SK-N-SH (cell line): ENCODE measurements around the gene AGXT. TPM values are rescaled to one million over a fixed set of nuclear protein-coding genes. Genes with fewer than 3 reads are reported as not detected.

Experiments used
- CTCF ChIA-PET: fragments of 300-600, 350-600 bp; formaldehyde crosslinking; extraction: SDS; loops from one replicate; lab custom pipeline; 2021; lab: Yijun Ruan, JAX
- POLR2A ChIA-PET: fragments of 350-600 bp; sonication (Branson Sonifier 250); formaldehyde crosslinking; extraction: SDS; loops from one replicate; lab custom pipeline; 2020; ENCODE audit warnings: antibody characterized with exemption, inconsistent platforms; lab: Yijun Ruan, JAX
- DNase-seq: peaks from one replicate; pipeline ENCODE4 v3.0.0; 2012
- H2AFZ ChIP-seq: fragments of 200-600 bp; sonication (generic); 2 replicates; pipeline ENCODE4 v1.8.1; 2016; ENCODE audit warnings: antibody characterized with exemption, mild to moderate bottlenecking, low read depth
- H3F3A ChIP-seq: fragments of 200-600 bp; sonication (generic); replicated peaks from 2 replicates; pipeline ENCODE3; 2016; ENCODE audit warnings: antibody characterized with exemption, mild to moderate bottlenecking; ENCODE audit not compliant: insufficient read depth
- H3K27ac ChIP-seq, 2 experiments: fragments of 200-500 bp in 1 of 2; fragments of 200-600 bp in 1 of 2; sonication (Bioruptor generic) in 1 of 2; sonication (generic), shearing (Covaris generic) in 1 of 2; 2 replicates each; pipeline versions ENCODE4 v1.5.1 to v1.6.1; 2014 to 2016; ENCODE audit warnings: low read depth in 2 of 2, inconsistent platforms in 1 of 2, low read length in 1 of 2, mild to moderate bottlenecking in 1 of 2, mixed read lengths in 1 of 2
- H3K27me3 ChIP-seq: fragments of 200-600 bp; sonication (generic), shearing (Covaris generic); 2 replicates; pipeline ENCODE4 v1.6.1; 2016; ENCODE audit warnings: mixed run types; ENCODE audit not compliant: insufficient read depth
- H3K36me3 ChIP-seq, 2 experiments: fragments of 200-500 bp in 1 of 2; fragments of 200-600 bp in 1 of 2; sonication (Bioruptor generic) in 1 of 2; sonication (generic) in 1 of 2; replicated peaks in 1 of 2; 2 replicates each; pipeline versions ENCODE3 to v1.5.1; 2014 to 2016; ENCODE audit warnings: low read length in 1 of 2, mild to moderate bottlenecking in 1 of 2; ENCODE audit not compliant: insufficient read depth in 2 of 2, control insufficient read depth in 1 of 2
- H3K4me1 ChIP-seq, 2 experiments: fragments of 200-500 bp in 1 of 2; fragments of 200-600 bp in 1 of 2; sonication (Bioruptor generic) in 1 of 2; sonication (generic), shearing (Covaris generic) in 1 of 2; 2 replicates each; pipeline versions ENCODE4 v1.5.1 to v1.6.1; 2014 to 2016; ENCODE audit warnings: low read depth in 1 of 2, low read length in 1 of 2, mixed run types in 1 of 2; ENCODE audit not compliant: insufficient read depth in 2 of 2, control insufficient read depth in 1 of 2
- H3K4me2 ChIP-seq: fragments of 200-600 bp; sonication (generic), shearing (Covaris generic); 2 replicates; pipeline ENCODE4 v1.6.1; 2017; ENCODE audit warnings: mixed run types
- H3K4me3 ChIP-seq, 2 experiments: fragments of 200-500 bp in 1 of 2; fragments of 200-600 bp in 1 of 2; sonication (Bioruptor generic) in 1 of 2; sonication (generic), shearing (Covaris generic) in 1 of 2; 2 replicates each; pipeline versions ENCODE4 v1.5.1 to v1.8.1; 2014 to 2016; ENCODE audit warnings: low read depth in 2 of 2, inconsistent platforms in 1 of 2, low read length in 1 of 2, mild to moderate bottlenecking in 1 of 2, mixed read lengths in 1 of 2, moderate library complexity in 1 of 2
- H3K79me2 ChIP-seq: fragments of 200-600 bp; sonication (generic); 2 replicates; pipeline ENCODE4 v1.8.1; 2017; ENCODE audit warnings: mild to moderate bottlenecking; ENCODE audit not compliant: insufficient read depth
- H3K9ac ChIP-seq: fragments of 200-600 bp; sonication (generic); 2 replicates; pipeline ENCODE4 v1.6.1; 2017; ENCODE audit warnings: mixed run types
- H3K9me2 ChIP-seq: fragments of 200-600 bp; sonication (generic); 2 replicates; pipeline ENCODE4 v1.6.1; 2017; ENCODE audit warnings: mixed run types
- H3K9me3 ChIP-seq: fragments of 200-600 bp; sonication (generic); 2 replicates; pipeline ENCODE4 v1.6.1; 2017; ENCODE audit warnings: mixed run types, mild to moderate bottlenecking, moderate library complexity
- H4K20me1 ChIP-seq: fragments of 200-600 bp; sonication (generic); 2 replicates; pipeline ENCODE4 v1.6.1; 2017; ENCODE audit warnings: mild to moderate bottlenecking, mixed run types; ENCODE audit not compliant: insufficient read depth
- ELF1 ChIP-seq: IDR thresholded peaks from 2 replicates; pipeline ENCODE4 v1.4.0; 2012
- FOSL2 ChIP-seq: IDR thresholded peaks from 2 replicates; pipeline ENCODE4 v1.4.0; 2012; ENCODE audit warnings: low read depth, mild to moderate bottlenecking, moderate library complexity, borderline replicate concordance
- FOXJ3 ChIP-seq: sonication (generic); formaldehyde crosslinking; IDR thresholded peaks from 2 replicates; pipeline ENCODE4 v1.5.1; 2020; ENCODE audit warnings: mild to moderate bottlenecking, missing genetic modification reagents
- FOXM1 ChIP-seq: IDR thresholded peaks from 2 replicates; pipeline ENCODE4 v1.4.0; 2012; ENCODE audit warnings: low read depth, mild to moderate bottlenecking
- GABPA ChIP-seq: IDR thresholded peaks from 2 replicates; pipeline ENCODE4 v1.4.0; 2012; ENCODE audit warnings: low read depth, mild to moderate bottlenecking
- GATA2 ChIP-seq: sonication (generic); formaldehyde crosslinking; IDR thresholded peaks from 2 replicates; pipeline ENCODE4 v1.5.0; 2020; ENCODE audit warnings: mild to moderate bottlenecking, missing genetic modification reagents
- JUND ChIP-seq: IDR thresholded peaks from 2 replicates; pipeline ENCODE4 v1.4.0; 2012
- MAX ChIP-seq: IDR thresholded peaks from 2 replicates; pipeline ENCODE4 v1.4.0; 2012; ENCODE audit warnings: low read depth
- MEF2A ChIP-seq: IDR thresholded peaks from 2 replicates; pipeline ENCODE4 v1.4.0; 2012; ENCODE audit warnings: low read depth, borderline replicate concordance
- MXI1 ChIP-seq: IDR thresholded peaks from 2 replicates; pipeline ENCODE4 v1.6.1; 2012; ENCODE audit warnings: mild to moderate bottlenecking, low read depth, low read length, improper control_type of control experiment
- NFIC ChIP-seq: IDR thresholded peaks from 2 replicates; pipeline ENCODE4 v1.4.0; 2012; ENCODE audit warnings: borderline replicate concordance
- RAD21 ChIP-seq: IDR thresholded peaks from 2 replicates; pipeline ENCODE4 v1.6.1; 2012; ENCODE audit warnings: mild to moderate bottlenecking, low read length
- TAF1 ChIP-seq: IDR thresholded peaks from 2 replicates; pipeline ENCODE4 v1.6.1; 2012; ENCODE audit warnings: low read depth, mild to moderate bottlenecking, low read length, moderate library complexity, borderline replicate concordance
- TCF12 ChIP-seq: IDR thresholded peaks from 2 replicates; pipeline ENCODE4 v1.4.0; 2012
- YY1 ChIP-seq: IDR thresholded peaks from 2 replicates; pipeline ENCODE4 v1.4.0; 2012; ENCODE audit warnings: low read depth, mild to moderate bottlenecking
- WGBS: methylation state at CpG from one replicate; pipeline ENCODE4 v1.1.6; 2017; ENCODE audit warnings: low lambda C conversion rate; 5-methylcytosine and 5-hydroxymethylcytosine counted together
- polyA plus RNA-seq, 3 experiments: library from polyadenylated mRNA; depleted of rRNA; stranded (reverse); fragments of >200 nt; gene quantifications; 2 replicates each; pipeline ENCODE4 v1.2.3, GENCODE V29; 2012
- TF ChIP-seq, protein P1 (sequence below): IDR thresholded peaks from 2 replicates; pipeline ENCODE4 v1.6.1; 2012; ENCODE audit warnings: mild to moderate bottlenecking, low read depth, low read length, moderate library complexity
- TF ChIP-seq, protein P2 (sequence below): fragments of 200-600 bp; sonication (generic); IDR thresholded peaks from 2 replicates; pipeline ENCODE4 v1.6.1; 2017; ENCODE audit warnings: antibody characterized with exemption, mild to moderate bottlenecking, moderate library complexity
- TF ChIP-seq, protein P3 (sequence below): fragments of 150-350 bp; IDR thresholded peaks from 2 replicates; pipeline ENCODE4 v1.6.1; 2017; ENCODE audit warnings: antibody characterized with exemption, low read length, low read depth, borderline replicate concordance

AGXT gene
- polyA plus RNA-seq, 1 of the 3 experiments (the other 2 are of a cell fraction): not detected

GRCh38 chr2:240925568-240926515 lies 57.2 kb downstream of the AGXT start:
- no peak overlapping the region for H3K27ac ChIP-seq
- no peaks in the 10 kb centered on the region for H3K9me2 ChIP-seq
- H2AFZ ChIP-seq: no peak overlapping the region
- peak; percentile 34 for DNase-seq
- no peak overlapping the region for H3K4me2 ChIP-seq
- peaks cover 4 to 10% of the 10 kb centered on the region in 2 experiments; a peak in 2 of 4 replicates for H3K4me1 ChIP-seq
- no peak overlapping the region for H3K9ac ChIP-seq
- no peaks in the 10 kb centered on the region for H4K20me1 ChIP-seq
- H3K4me3 ChIP-seq: no peak overlapping the region
- TF ChIP-seq, protein P1, sequence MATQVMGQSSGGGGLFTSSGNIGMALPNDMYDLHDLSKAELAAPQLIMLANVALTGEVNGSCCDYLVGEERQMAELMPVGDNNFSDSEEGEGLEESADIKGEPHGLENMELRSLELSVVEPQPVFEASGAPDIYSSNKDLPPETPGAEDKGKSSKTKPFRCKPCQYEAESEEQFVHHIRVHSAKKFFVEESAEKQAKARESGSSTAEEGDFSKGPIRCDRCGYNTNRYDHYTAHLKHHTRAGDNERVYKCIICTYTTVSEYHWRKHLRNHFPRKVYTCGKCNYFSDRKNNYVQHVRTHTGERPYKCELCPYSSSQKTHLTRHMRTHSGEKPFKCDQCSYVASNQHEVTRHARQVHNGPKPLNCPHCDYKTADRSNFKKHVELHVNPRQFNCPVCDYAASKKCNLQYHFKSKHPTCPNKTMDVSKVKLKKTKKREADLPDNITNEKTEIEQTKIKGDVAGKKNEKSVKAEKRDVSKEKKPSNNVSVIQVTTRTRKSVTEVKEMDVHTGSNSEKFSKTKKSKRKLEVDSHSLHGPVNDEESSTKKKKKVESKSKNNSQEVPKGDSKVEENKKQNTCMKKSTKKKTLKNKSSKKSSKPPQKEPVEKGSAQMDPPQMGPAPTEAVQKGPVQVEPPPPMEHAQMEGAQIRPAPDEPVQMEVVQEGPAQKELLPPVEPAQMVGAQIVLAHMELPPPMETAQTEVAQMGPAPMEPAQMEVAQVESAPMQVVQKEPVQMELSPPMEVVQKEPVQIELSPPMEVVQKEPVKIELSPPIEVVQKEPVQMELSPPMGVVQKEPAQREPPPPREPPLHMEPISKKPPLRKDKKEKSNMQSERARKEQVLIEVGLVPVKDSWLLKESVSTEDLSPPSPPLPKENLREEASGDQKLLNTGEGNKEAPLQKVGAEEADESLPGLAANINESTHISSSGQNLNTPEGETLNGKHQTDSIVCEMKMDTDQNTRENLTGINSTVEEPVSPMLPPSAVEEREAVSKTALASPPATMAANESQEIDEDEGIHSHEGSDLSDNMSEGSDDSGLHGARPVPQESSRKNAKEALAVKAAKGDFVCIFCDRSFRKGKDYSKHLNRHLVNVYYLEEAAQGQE: no peak
- TF ChIP-seq JUND (no peak), MEF2A (no peak), FOXJ3 (no peak), MXI1 (no peak), FOSL2 (no peak), TCF12 (no peak), YY1 (no peak), MAX (no peak), RAD21 (no peak), NFIC (no peak), GATA2 (CRISPR knock-in tag) (no peak), FOXM1 (no peak), TAF1 (no peak), ELF1 (no peak), GABPA (no peak)
- TF ChIP-seq, protein P2, sequence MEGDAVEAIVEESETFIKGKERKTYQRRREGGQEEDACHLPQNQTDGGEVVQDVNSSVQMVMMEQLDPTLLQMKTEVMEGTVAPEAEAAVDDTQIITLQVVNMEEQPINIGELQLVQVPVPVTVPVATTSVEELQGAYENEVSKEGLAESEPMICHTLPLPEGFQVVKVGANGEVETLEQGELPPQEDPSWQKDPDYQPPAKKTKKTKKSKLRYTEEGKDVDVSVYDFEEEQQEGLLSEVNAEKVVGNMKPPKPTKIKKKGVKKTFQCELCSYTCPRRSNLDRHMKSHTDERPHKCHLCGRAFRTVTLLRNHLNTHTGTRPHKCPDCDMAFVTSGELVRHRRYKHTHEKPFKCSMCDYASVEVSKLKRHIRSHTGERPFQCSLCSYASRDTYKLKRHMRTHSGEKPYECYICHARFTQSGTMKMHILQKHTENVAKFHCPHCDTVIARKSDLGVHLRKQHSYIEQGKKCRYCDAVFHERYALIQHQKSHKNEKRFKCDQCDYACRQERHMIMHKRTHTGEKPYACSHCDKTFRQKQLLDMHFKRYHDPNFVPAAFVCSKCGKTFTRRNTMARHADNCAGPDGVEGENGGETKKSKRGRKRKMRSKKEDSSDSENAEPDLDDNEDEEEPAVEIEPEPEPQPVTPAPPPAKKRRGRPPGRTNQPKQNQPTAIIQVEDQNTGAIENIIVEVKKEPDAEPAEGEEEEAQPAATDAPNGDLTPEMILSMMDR: no peak
- TF ChIP-seq, protein P3, sequence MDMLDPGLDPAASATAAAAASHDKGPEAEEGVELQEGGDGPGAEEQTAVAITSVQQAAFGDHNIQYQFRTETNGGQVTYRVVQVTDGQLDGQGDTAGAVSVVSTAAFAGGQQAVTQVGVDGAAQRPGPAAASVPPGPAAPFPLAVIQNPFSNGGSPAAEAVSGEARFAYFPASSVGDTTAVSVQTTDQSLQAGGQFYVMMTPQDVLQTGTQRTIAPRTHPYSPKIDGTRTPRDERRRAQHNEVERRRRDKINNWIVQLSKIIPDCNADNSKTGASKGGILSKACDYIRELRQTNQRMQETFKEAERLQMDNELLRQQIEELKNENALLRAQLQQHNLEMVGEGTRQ: no peak
- no peaks in the 10 kb centered on the region for H3K9me3 ChIP-seq
- ChIA-PET POLR2A (no interaction called here), CTCF (interaction anchor here (1.0 to 3.7 kb wide), 3 partner anchors 11 to 75 kb away, joined by 3 to 25 read pairs (median 5); no protein-coding TSS in a partner anchor)
- H3K36me3 ChIP-seq: no peaks in the 10 kb centered on the region
- 96% methylated on average over 16 of the region's 29 CpGs for WGBS
- no peaks in the 10 kb centered on the region for H3K79me2 ChIP-seq
- H3K27me3 ChIP-seq: no peaks in the 10 kb centered on the region; the same call in 1 of the 2 replicates
- peaks cover 5% of the 10 kb centered on the region for H3F3A ChIP-seq
